Measurements from ENCODE around the gene MAP2K5.

MAP2K5 gene

DNA sequence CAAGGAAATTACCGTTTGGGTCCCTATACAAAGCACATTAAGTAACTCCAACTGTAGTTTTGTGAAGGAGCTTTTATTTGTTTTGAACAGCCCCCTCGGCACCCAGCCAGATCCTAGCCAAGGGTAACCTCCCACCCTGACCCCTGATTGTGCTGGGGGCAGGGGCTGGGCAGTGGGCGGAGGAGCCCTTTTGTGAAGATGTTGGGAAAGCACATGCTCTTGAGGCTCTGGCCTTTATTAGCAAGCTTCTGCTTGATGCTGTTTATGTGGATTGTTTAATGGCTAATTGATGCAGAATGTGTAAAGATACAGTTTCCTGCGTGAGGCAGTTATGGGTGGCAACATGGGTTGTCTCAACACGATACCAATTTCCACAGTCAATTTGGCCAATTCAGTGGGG, 136.5 kb downstream of the MAP2K5 start:
- DNase-seq: no peak

GRCh38 chr15:67680641-67681040, 138.1 kb downstream of the MAP2K5 start:
- DNase-seq: no peak

GRCh38 chr15:67685008-67685599, 142.6 kb downstream of the MAP2K5 start:
- no peak for DNase-seq

DNA sequence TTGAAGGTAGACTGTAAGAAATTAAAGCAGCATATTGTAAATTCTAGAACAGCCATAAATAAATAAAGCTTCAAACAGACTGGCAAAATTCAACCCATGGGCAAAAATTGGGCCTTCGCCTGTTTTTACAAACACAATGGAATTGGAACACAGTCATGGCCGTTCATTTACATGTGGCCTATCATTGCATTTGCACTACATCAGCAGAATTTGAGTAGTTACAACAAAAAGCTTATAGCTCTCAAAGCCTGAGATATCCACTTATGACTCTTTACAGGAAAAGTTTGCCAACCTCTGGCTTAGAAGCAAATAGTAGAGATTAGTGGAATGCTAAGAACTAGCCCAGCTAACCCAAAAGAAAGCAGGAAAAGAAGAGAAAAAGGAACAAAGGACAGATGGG, 143.2 kb downstream of the MAP2K5 start:
- no peak for DNase-seq

DNA sequence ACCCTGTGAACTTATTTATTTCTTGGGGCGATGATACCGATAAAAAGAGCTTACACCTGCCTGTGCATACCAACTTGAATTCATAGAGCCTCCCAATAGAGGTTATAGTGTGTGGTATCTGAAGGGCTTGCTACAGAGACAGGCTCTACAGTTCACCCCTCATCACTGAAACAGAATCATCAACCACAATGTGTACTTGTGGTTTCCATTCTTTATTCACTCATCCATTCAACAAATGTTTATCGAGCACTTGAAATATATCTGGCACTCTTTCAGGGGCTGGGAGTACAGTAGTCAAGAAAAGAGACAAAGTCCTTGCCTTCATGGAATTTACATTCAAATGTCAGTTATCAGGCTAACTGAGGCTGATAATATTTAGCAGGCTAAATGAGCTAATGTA, 148.4 kb downstream of the MAP2K5 start:
- DNase-seq: no peak

DNA sequence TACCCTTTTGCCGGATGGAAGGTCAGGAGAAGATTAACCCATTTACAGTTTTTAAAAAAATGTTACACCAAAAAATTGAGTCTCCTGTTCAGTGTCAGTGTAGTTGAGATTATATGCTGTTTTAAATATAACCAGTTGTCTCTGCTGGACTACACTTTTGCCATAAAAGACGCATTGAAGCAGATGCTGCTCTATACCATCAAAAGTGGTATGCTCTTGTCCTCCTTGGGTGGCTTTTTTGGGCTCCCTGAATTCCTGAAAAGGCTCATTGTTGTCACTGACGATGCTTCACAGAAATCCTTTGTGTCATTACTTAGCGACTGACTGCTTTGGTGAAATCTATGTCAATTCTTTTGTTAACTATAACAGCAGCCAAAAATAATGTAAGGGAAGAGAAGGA, 148.9 kb downstream of the MAP2K5 start:
- no peak for DNase-seq

DNA sequence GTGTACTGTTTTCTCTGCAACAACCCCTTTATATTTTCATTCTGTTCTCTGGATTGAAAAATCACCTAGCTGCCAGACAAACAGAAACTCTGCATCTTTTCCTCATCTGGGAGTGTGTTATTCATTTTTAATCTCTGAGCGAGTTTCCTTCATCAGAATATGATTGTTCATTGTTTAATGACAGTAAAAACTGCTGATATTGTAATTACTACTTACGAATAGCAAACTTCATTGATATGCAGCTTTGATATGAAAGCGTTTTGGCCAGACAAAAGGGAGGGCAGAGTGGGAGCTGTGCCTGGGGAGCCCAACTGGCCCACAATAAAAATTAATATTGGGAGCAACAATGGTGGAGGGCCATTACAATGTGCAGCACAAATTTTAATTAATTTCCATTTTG, 150.1 kb downstream of the MAP2K5 start:
- DNase-seq: no peak

DNA sequence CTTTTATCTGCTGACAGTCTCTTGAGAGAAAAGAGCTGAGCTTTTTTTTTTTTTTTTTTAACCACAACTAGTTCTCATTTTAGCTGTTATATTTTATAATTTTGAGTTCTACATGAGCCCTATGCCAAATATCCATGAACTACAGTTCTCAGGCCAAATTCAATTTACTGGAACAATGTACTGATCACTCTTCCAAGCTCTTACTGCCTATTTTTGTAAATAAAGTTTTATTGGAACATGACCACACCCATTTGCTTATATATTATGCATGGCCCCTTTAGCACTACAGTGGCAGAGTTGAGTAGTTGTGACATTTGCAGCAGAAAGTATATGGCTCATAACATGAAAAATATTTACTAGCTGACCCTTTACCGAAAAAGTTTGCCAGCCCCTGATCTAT, 153.6 kb downstream of the MAP2K5 start:
- no peak for DNase-seq

GRCh38 chr15:67700023-67700422, 157.5 kb downstream of the MAP2K5 start:
- DNase-seq: no peak

DNA sequence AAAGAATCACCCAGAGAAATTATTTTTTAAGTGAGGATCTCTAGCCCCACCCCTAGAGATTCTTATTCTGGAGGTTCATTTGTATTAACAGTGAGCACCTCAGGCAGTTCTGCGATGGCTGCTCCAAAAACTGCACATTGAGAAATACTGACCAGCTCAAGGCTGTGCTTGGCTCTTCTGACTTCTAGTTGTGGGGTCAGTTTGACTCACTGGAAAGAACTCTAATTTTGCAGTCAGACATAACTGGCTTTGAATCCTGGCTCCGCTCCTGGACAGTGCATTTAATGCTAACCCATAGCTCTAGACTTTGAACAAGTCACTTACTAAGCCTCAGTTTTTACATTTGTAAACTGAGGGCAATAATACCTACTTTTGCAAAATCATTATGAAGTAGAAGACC, 159.2 kb downstream of the MAP2K5 start:
- no peak for DNase-seq

- DNase-seq: no peak
Observed at GRCh38 chr15:67707520-67708283, 165.2 kb downstream of the MAP2K5 start.

DNA sequence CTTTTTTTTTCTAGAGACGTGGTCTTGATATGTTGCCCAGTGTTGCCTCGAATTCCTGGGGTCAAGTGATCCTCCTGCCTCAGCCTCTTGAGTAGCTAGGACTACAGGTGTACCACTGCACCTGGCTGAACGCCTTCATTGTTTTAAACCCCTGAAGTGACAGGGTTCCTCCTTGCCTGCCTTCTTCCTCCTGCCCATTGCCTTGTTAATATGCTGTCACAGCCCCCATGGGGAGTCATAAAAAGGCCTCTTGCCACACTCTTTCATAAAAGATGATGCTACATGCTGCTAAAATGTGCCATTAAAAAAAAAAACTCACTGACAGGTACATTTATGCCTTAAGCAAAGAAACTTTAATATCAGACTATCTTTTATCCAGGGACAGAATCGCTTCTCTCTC, 166.0 kb downstream of the MAP2K5 start:
- DNase-seq: no peak

- DNase-seq: no peak
Observed at GRCh38 chr15:67715170-67715569, 172.7 kb downstream of the MAP2K5 start.

- DNase-seq: no peak
Observed at GRCh38 chr15:67716171-67716570, 173.7 kb downstream of the MAP2K5 start.

DNA sequence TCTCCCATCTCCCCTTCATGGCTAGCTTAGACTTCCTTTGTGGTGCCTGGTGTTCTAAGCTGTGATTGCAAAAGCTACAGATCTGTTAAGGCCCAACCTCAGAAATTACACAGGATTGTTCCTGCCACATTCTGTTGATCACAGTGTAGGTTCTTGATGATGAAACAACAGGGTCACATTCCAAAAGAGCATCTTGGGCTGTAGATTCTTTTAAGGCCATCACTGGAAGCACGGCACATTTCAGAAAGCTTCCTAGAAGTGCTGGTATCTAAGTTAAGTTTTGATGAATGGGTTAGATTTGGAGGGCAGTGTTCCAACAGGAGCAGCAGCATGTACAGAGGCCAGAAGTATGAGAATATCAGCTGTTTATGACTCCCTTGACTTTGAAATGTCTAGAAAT, 175.3 kb downstream of the MAP2K5 start:
- DNase-seq: no peak

DNA sequence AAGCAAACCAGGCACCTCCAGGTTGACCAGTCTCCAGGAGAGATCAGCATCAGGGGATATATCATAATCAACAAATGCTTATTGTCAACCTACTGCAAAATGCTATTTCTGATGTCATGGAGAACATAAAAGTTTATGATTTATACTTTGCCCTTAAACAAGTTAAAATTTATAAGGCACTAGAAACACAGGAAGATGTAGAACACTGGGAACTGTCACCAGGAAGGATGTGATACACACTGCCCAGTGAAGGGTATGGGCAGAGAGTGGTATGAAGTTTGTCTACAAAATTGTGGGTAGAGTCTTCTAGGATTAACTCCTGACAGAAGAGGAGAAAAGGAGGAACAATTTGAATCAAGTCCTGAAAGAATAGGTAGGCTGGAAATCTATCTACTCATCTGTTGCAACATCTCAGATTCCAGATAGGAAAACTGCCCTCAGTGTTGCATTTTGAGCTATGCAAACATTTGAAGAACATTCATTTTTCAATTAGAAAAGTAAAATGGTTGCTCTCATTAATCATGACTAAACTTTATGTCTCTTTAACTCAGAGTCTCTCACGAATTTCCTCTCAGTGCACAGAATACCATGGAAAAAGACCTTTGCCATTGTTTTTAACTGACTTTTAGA, 176.9 kb downstream of the MAP2K5 start:
- DNase-seq: no peak

DNA sequence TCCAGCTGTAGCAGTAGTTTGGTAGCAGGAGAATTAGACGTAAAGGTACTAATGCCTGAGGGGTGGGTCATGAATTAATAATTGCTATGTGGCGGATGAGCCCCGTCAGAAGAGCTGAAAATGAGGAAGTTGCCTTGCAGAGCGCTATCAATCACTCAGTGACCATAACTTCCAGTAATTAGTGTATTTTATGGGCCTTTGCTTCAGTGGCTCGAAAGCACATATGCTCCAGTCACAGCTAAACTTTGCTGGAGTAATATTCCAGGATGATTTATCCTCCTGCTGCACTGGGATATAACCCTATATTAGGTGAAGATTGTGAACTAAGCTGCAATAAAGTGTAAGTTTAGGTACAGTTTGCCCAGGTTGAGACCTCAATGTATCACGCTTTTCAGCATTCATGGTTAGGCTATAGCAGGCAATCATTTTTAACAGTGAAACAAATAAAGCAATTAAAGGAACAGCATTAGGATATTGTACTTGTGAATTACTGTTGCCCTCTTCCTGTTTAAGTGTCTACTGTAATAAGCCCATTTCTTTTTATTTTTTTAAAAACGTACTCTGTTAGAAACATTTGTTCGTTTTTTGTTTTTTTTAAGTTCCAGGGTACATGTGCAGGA, 178.2 kb downstream of the MAP2K5 start:
- no peak for DNase-seq

- DNase-seq: no peak
Observed at GRCh38 chr15:67722030-67722817, 179.7 kb downstream of the MAP2K5 start.

GRCh38 chr15:67723294-67724024, 181.0 kb downstream of the MAP2K5 start:
- no peak for DNase-seq

GRCh38 chr15:67724691-67725375, 182.3 kb downstream of the MAP2K5 start:
- DNase-seq: no peak

DNA sequence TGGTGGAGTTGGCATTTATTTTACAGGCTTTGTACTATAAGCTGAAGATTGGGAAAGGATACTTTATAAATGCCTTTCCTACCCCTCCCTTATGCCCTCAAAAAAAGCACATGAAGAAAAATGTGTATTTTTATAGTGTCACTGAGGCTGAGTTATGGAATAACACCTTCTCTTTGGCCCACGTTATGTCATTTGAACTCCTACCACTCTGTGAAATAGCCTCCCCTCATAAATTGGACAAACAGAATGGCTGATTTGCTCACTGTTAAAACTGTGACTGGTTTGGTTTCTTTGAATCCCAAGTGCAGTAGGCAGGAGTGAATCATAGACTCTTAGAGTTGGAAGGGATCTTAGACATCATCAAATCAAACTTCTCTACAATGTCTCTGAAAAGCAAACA, 187.6 kb downstream of the MAP2K5 start:
- no peak for DNase-seq

Data from T1000 (cell line).